ENCODE results near the gene MGST3.

- no peak for TF ChIP-seq CREB1 (IDR thresholded peaks at IDR 0.05; ENCODE audit: low read depth)
- no peak for TF ChIP-seq TAF1 (IDR thresholded peaks at IDR 0.05; ENCODE audit: low read depth)
These were observed 30.7 kb downstream of the MGST3 start for GRCh38 chr1:165661703-165662102.
